AG09309 (cell line): ENCODE results near the gene WDFY4.

Experiments
- DNase-seq: peaks from one replicate; pipeline ENCODE4 v3.0.0-alpha.2; 2010; ENCODE audit warnings: low read depth
- H3K4me3 ChIP-seq: 2 replicates; pipeline ENCODE4 v1.5.1; 2011; ENCODE audit warnings: mild to moderate bottlenecking, low read depth, low read length, moderate library complexity; ENCODE audit not compliant: control insufficient read depth
- TF ChIP-seq, protein P1 (sequence below): IDR thresholded peaks from 2 replicates; pipeline ENCODE4 v1.5.1; 2011; ENCODE audit warnings: mild to moderate bottlenecking, low read depth, low read length, inconsistent platforms; ENCODE audit not compliant: insufficient read depth, control insufficient read depth; ENCODE audit errors: missing control alignments

WDFY4 gene

DNA sequence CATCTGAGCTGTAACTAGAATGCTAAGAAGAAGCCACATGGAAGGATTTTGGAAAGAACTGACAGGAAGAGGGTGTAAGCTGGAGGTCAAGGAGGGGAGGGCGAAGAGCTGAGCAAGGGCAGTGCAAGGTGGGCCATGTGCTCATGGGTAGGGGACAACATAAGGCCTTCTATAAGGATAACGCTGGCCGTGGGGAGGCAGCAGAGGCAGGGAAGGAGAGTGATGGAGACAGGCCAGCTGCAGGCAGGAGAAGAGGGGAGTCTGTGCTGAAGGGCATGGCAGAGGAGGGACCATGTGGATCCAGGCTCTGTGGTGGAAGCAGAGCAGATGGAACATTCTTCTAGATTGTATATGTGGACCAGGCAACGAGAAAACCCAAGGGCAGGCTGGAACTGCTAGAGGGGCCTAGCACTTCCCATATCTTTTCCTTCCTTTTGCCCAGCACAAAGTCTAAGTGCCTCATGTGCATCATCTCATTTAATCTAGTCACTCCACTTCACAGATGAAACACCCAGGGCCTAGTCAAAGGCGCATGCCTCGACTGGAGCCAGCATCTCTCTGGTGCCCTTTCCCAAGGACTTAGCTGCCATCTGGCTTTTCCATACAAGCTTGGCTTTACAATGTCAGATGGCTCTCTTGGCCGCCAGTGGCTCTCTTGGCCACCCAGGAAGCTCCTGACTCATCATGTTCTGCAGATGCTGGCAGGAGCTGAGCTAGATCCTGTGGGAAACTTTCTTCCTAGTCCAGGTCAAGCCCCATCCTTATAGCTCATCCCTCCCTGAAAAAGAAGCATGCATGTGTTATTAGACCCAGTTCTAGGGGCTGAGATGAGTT, 248.4 kb downstream of the WDFY4 start:
- DNase-seq, result no peak
- TF ChIP-seq, protein P1, sequence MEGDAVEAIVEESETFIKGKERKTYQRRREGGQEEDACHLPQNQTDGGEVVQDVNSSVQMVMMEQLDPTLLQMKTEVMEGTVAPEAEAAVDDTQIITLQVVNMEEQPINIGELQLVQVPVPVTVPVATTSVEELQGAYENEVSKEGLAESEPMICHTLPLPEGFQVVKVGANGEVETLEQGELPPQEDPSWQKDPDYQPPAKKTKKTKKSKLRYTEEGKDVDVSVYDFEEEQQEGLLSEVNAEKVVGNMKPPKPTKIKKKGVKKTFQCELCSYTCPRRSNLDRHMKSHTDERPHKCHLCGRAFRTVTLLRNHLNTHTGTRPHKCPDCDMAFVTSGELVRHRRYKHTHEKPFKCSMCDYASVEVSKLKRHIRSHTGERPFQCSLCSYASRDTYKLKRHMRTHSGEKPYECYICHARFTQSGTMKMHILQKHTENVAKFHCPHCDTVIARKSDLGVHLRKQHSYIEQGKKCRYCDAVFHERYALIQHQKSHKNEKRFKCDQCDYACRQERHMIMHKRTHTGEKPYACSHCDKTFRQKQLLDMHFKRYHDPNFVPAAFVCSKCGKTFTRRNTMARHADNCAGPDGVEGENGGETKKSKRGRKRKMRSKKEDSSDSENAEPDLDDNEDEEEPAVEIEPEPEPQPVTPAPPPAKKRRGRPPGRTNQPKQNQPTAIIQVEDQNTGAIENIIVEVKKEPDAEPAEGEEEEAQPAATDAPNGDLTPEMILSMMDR, result no peak
- H3K4me3 ChIP-seq, result no peak overlapping the region

DNA sequence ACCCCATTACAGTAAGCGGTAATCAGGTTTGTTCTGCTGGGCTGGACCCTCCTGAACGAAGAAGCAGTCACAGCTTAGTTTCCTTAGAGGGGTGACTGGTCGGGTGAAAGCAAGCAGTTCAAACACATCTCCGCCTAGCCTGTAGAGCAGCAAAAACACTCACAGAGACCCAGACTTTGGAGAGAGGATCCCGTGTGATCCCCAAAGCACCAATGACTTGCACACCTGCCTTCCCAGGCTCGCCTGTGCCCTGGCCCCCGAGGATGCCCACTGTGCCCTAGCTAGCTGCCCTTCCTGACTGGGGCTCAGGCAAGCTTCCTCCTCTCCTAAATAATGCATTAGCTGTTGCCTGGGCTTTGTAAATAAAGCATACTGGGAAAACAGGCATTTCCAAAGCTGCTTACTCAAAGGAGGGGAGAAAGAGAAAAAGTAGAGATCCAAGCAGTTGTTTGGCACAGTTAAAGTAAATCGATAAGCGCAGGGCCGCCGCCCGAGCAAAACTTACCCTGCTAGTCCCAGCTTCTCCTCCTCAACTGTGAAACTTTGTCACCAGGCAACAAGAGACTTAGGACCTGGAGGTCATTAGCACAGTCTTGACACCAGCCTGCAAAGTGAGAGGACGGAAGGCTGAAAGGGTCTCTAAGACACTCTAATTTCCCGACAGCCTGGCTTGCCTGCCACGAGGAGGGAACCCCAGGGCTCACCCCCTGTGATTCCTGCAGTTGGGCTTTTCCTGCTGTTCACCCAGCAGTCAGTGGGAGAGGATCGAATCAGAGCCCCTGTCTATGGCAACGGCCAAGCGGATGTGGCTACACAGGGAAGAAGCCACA, 250.2 kb downstream of the WDFY4 start:
- no peak for DNase-seq
- TF ChIP-seq, protein P1, result no peak

DNA sequence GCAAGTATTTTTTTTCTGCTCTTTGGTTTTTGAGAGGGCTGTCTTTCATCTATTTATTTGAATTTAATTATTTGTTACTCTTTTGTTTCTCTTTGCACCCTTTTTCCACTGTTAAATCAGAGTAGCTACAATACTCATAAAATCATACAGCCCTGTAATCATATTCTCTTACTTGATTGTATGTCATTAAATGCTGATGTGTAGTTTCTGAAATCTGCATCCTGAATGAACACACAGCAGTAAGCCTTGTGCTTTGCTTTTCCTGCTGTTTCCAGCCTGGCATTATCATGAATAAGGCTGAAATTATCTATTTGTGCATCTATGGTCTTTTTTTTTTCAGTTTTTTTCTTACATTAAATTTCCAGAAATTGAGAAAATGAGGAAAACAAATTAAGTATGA, 250.9 kb downstream of the WDFY4 start:
- TF ChIP-seq, protein P1, result no peak
- DNase-seq, result no peak
- H3K4me3 ChIP-seq, result no peak overlapping the region

More for the DNA sequence above, 250.2 kb downstream of the WDFY4 start:
- no peak overlapping the region for H3K4me3 ChIP-seq

DNA sequence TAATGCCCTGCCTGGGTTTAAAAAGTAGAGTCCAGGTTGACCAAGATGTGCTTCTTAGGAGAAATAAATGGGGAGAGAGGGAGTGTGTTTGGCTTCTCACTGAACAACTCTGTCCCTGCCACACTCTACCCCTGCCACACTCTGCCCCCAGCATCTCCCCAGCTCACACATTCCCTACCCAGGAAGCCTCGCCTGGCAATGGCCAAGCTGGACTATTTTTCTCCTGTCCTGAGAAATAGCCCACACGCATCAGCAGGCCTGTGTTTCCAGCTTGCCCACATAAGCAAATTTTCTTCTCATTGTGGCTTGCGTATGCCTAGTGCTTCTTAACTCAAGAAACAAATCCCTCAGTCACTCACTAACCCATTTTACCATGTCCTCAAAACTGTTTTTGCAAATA, 253.1 kb downstream of the WDFY4 start:
- no peak overlapping the region for H3K4me3 ChIP-seq
- TF ChIP-seq, protein P1, result no peak
- no peak for DNase-seq

DNA sequence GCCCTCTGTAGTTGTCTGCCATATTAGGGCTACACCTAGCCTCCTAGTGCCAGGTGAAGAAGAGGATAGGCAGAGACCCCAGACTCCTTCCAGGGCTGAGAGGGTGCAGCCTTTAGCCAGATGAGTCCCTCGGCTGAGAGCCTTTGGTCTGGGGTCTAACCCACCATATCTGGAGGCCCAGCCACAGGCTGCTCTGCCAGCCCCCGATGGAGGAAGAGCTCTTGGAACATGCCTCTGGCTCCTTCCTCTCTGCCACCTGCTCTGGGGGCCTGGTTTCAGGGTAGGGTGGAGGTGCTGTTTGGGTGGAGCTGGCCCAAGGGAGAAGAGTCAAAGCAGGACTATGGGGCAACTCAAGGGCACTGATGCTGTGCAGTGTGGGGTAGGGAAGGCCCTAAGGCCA, 253.6 kb downstream of the WDFY4 start:
- H3K4me3 ChIP-seq, result no peak overlapping the region
- DNase-seq, result no peak
- TF ChIP-seq, protein P1, result no peak

DNA sequence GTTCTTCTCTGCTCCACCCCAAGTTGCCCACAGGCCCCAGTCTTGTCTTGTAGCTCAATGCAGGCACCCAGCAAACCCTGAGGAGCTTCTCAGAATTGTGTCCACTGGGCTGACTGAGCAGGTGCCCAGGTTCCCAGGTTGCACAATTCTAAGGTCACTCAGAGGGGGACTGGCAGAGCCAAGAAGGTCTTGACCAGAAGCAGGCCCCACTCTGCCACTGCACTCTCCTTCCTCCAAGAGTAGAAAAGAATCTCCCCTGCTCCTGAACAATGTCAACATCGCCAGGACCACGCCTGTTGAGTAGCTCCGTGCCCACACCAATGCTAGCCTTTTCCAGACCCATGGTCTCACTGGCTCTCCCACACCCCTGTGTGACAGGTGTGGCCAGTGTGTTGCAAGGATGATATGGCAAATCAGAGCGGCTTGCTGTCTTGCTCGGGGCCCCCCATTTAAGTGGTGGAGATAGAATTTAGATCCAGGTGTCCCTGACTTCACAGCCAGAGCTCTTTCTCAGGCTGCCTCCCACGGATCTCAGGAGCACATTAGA, 254.4 kb downstream of the WDFY4 start:
- TF ChIP-seq, protein P1, result no peak

More for the DNA sequence above, 254.4 kb downstream of the WDFY4 start:
- DNase-seq, result no peak
- no peak overlapping the region for H3K4me3 ChIP-seq
